ENCODE data around the gene KLF5. TPM values are rescaled to one million over a fixed set of nuclear protein-coding genes. Genes with fewer than 3 reads are reported as not detected.

The KLF5 gene
- total and polyA plus RNA-seq, 10 of the 15 experiments (the other 5 are each of a cell fraction or from before 2014, with no cell fraction given) = 0.43 to 5.2 (median 1.0) TPM

DNA sequence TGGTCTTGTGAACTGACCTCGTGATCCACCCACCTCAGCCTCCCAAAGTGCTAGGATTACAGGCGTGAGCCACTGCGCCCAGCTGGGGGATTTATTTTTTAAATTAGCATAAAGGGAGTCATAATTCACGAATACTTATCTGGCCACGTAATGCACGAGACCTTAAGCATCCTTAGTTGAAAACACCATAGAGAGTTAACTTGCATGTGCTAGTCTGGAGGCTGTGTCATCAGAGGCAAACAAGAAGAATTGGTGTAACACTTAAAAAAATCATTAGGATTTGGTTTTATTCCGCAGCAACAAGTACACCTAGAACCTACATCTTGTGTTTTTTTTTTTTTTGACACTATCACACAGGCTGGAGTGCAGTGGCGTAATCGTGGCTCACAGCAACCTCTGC lies 19.1 kb downstream of the KLF5 start (continued):
- TF ChIP-seq, protein P1, sequence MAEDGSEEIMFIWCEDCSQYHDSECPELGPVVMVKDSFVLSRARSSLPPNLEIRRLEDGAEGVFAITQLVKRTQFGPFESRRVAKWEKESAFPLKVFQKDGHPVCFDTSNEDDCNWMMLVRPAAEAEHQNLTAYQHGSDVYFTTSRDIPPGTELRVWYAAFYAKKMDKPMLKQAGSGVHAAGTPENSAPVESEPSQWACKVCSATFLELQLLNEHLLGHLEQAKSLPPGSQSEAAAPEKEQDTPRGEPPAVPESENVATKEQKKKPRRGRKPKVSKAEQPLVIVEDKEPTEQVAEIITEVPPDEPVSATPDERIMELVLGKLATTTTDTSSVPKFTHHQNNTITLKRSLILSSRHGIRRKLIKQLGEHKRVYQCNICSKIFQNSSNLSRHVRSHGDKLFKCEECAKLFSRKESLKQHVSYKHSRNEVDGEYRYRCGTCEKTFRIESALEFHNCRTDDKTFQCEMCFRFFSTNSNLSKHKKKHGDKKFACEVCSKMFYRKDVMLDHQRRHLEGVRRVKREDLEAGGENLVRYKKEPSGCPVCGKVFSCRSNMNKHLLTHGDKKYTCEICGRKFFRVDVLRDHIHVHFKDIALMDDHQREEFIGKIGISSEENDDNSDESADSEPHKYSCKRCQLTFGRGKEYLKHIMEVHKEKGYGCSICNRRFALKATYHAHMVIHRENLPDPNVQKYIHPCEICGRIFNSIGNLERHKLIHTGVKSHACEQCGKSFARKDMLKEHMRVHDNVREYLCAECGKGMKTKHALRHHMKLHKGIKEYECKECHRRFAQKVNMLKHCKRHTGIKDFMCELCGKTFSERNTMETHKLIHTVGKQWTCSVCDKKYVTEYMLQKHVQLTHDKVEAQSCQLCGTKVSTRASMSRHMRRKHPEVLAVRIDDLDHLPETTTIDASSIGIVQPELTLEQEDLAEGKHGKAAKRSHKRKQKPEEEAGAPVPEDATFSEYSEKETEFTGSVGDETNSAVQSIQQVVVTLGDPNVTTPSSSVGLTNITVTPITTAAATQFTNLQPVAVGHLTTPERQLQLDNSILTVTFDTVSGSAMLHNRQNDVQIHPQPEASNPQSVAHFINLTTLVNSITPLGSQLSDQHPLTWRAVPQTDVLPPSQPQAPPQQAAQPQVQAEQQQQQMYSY (CRISPR knock-in tag; IDR thresholded peaks at IDR 0.05) = no peak
- TF ChIP-seq TCF12 (IDR thresholded peaks at IDR 0.05; ENCODE audit: low read depth, low read length) = no peak
- TF ChIP-seq EED (IDR thresholded peaks at IDR 0.05; ENCODE audit: low read depth) = no peak
- TF ChIP-seq TBL1XR1 (IDR thresholded peaks at IDR 0.05; ENCODE audit: low read depth, low read length) = no peak
- TF ChIP-seq MEF2A (IDR thresholded peaks at IDR 0.05; ENCODE audit: insufficient read depth, low read depth, low read length) = no peak
- TF ChIP-seq, protein P2, sequence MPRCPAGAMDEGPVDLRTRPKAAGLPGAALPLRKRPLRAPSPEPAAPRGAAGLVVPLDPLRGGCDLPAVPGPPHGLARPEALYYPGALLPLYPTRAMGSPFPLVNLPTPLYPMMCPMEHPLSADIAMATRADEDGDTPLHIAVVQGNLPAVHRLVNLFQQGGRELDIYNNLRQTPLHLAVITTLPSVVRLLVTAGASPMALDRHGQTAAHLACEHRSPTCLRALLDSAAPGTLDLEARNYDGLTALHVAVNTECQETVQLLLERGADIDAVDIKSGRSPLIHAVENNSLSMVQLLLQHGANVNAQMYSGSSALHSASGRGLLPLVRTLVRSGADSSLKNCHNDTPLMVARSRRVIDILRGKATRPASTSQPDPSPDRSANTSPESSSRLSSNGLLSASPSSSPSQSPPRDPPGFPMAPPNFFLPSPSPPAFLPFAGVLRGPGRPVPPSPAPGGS (IDR thresholded peaks at IDR 0.05; ENCODE audit: borderline replicate concordance, insufficient read depth, low read depth, low read length, poor library complexity, severe bottlenecking) = no peak
- TF ChIP-seq ZNF24 (IDR thresholded peaks at IDR 0.05) = no peak
- no peak for TF ChIP-seq MTA2 (IDR thresholded peaks at IDR 0.05; ENCODE audit: low read depth)
- TF ChIP-seq NR2C2 (IDR thresholded peaks at IDR 0.05; ENCODE audit: borderline replicate concordance, control insufficient read depth, insufficient read length, low read depth) = no peak
- no peak for TF ChIP-seq HDGF (IDR thresholded peaks at IDR 0.05)
- no peak for TF ChIP-seq ATF7 (IDR thresholded peaks at IDR 0.05; ENCODE audit: low read depth)

Measured in GM12878 (cell line).